Bronchial epithelial cell (primary cell): ENCODE results near the gene HYAL3. TPM values are rescaled to one million over a fixed set of nuclear protein-coding genes. Genes with fewer than 3 reads are reported as not detected.

ENCODE experiments used
- DNase-seq: peaks from one replicate; pipeline ENCODE4 v3.0.0-alpha.2; 2010; ENCODE audit warnings: low read depth
- FAIRE-seq: peaks from 2 replicates; lab custom pipeline; 2011; peaks lifted over from hg19 to GRCh38; lab: Jason Lieb, UNC
- H3K27me3 ChIP-seq: 2 replicates; pipeline ENCODE4 v1.5.1; 2011; ENCODE audit warnings: low read length; ENCODE audit not compliant: control insufficient read depth, insufficient read depth
- H3K36me3 ChIP-seq: 2 replicates; pipeline ENCODE4 v1.5.1; 2011; ENCODE audit warnings: low read length; ENCODE audit not compliant: control insufficient read depth, insufficient read depth
- H3K4me3 ChIP-seq: 2 replicates; pipeline ENCODE4 v1.5.1; 2011; ENCODE audit warnings: mild to moderate bottlenecking, low read depth, low read length, control low read depth
- CTCF ChIP-seq: IDR thresholded peaks from 2 replicates; pipeline ENCODE4 v1.5.1; 2011; ENCODE audit warnings: mild to moderate bottlenecking, moderate library complexity, low read length, control low read depth, inconsistent platforms; ENCODE audit not compliant: insufficient read depth, severe bottlenecking
- total RNA-seq: library from RNA; depleted of rRNA; stranded (reverse); fragments of >200 nt; gene quantifications from 2 replicates; pipeline ENCODE4 v1.2.1, GENCODE V29; 2014

HYAL3 gene
- total RNA-seq: 6.6 and 6.8 TPM in 2 replicates

GRCh38 chr3:50298836-50299637 lies at the start of gene HYAL3, which contains the start of gene NAA80:
Gene HYAL3 (minus strand): TSS chr3:50299405. CDS start chr3:50295602, 3,803 bp downstream.
Gene NAA80 (minus strand): TSS chr3:50299405. CDS start chr3:50297463, 1,942 bp downstream.
- DNase-seq (peak; percentile 98), FAIRE-seq (no peak)
- no peaks in the 10 kb centered on the region for H3K27me3 ChIP-seq
- peaks cover 1% of the 10 kb centered on the region for H3K36me3 ChIP-seq
- peak; percentile 45 for TF ChIP-seq CTCF
- peak within 1 kb of the TSS; percentile 76 for H3K4me3 ChIP-seq

GRCh38 chr3:50347187-50347813 lies 48.1 kb upstream of the HYAL3 start:
- TF ChIP-seq CTCF: peak; percentile 64
- H3K27me3 ChIP-seq: no peaks in the 10 kb centered on the region
- peaks cover 16% of the 10 kb centered on the region for H3K36me3 ChIP-seq
- DNase-seq: peak; percentile 64
- no peak overlapping the region for H3K4me3 ChIP-seq
- FAIRE-seq: no peak

GRCh38 chr3:50345586-50346234 lies 46.5 kb upstream of the HYAL3 start, which contains the start of gene ZMYND10:
Gene ZMYND10 (minus strand): TSS chr3:50345732. CDS start chr3:50345579, 153 bp downstream.
- Histone ChIP-seq H3K4me3 (peak within 1 kb of the TSS; percentile 28), H3K27me3 (no peaks in the 10 kb centered on the region), H3K36me3 (peaks cover 14% of the 10 kb centered on the region)
- DNase-seq: peak; percentile 37
- FAIRE-seq: no peak
- no peak for TF ChIP-seq CTCF

- peak overlapping the region; percentile 28 for H3K4me3 ChIP-seq
- FAIRE-seq (no peak), DNase-seq (no peak)
- no peak for TF ChIP-seq CTCF
- H3K27me3 ChIP-seq: no peaks in the 10 kb centered on the region
- peaks cover 14% of the 10 kb centered on the region for H3K36me3 ChIP-seq
Measured at GRCh38 chr3:50345008-50345407, 45.8 kb upstream of the HYAL3 start.

- no peak for TF ChIP-seq CTCF
- Histone ChIP-seq H3K4me3 (no peak overlapping the region), H3K36me3 (peaks cover 5% of the 10 kb centered on the region), H3K27me3 (no peaks in the 10 kb centered on the region)
- FAIRE-seq: no peak
- DNase-seq: no peak
Measured at GRCh38 chr3:50342813-50343633, 43.8 kb upstream of the HYAL3 start.
